ENCODE measurements around the gene POC1A. TPM values are rescaled to one million over a fixed set of nuclear protein-coding genes. Genes with fewer than 3 reads are reported as not detected.
A peak's percentile ranks its signal among the peaks of the same experiment; 100 is the strongest.

The POC1A gene
- total and polyA plus RNA-seq, 2 of the 8 experiments (the other 6 are each of a cell fraction or from before 2014, with no cell fraction given): 35.7 to 39.2 TPM

DNA sequence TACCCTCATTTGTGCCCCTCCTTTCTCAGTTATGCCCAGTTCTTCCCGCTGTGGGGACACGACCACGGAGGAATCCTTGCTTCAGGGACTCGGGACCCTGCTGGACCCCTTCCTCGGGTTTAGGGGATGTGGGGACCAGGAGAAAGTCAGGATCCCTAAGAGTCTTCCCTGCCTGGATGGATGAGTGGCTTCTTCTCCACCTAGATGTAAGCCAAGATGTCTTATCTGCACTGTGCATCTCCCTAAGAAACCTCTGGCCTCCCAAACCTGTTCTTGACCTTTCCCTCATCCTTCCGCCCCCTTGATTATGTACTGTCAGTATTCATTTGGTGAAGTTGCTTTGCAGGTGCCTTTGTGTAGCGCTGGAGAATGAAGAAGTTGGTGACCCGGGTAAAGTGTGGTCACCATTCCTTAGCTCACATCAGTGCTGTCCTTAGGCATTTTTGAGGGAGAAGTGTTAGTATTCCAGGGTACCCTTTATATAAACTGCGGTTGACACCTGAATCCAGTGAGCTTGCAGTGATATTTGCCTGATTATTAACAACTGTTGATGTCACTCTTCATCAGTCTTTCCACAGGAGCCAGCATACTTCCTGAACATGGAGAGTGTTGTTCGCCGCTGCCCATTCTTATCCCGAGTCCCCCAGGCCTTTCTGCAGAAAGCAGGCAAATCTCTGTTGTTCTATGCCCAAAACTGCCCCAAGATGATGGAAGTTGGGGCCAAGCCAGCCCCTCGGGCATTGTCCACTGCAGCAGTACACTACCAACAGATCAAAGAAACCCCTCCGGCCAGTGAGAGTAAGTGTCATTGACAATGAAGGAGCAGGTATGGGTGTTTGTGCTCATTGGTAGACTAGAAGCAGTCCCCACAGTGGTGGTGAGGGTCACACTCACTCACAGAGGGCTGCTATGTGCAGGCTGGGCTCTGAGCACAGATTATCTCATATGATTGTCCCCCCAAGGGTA, 44.7 kb upstream of the POC1A start:
- no peaks in the 10 kb centered on the region; the same call in none of the 2 replicates for H3K79me1 ChIP-seq (ENCODE audit: low read depth, low read length)
- no peak overlapping the region for H4K8ac ChIP-seq (ENCODE audit: extremely low read depth, insufficient read depth, low read length)
- no peak overlapping the region for H3K27ac ChIP-seq (ENCODE audit: low read depth, low read length)
- peaks cover 4% of the 10 kb centered on the region; the same call in 1 of the 2 replicates for H3K23me2 ChIP-seq (ENCODE audit: low read depth, low read length)
- DNase-seq (ENCODE audit: low read depth in 1 of 2, low spot score in 2 of 2) (no peak), FAIRE-seq (no peak)
- no peak overlapping the region for H4K91ac ChIP-seq (replicated peaks; ENCODE audit: insufficient read length, low read length)
- POLR2A ChIA-PET (ENCODE audit: partially characterized antibody): no interaction called here
- H2BK12ac ChIP-seq (ENCODE audit: low read depth, low read length): no peak overlapping the region
- peaks cover 0 to 3% of the 10 kb centered on the region in 2 experiments for H4K20me1 ChIP-seq (replicated peaks in 1 of 2; ENCODE audit: control insufficient read depth in 1 of 2, insufficient read depth in 2 of 2, low read length in 2 of 2)
- peaks cover 13 to 38% (median 20%) of the 10 kb centered on the region in 4 experiments for H3K36me3 ChIP-seq (ENCODE audit: control insufficient read depth in 2 of 4, insufficient read depth in 4 of 4, low read length in 3 of 4)
- peaks cover 0 to 3% (median under 1%) of the 10 kb centered on the region in 4 experiments; a peak in 4 of 7 replicates for H3K27me3 ChIP-seq (replicated peaks in 1 of 4; ENCODE audit: control insufficient read depth in 3 of 4, extremely low read depth in 1 of 4, insufficient read depth in 3 of 4, low read length in 3 of 4)
- H2BK5ac ChIP-seq (ENCODE audit: low read depth, low read length): no peak overlapping the region
- H4K5ac ChIP-seq (ENCODE audit: insufficient read length, low read depth, low read length): no peak overlapping the region
- 62% methylated on average over 14 of the region's 14 CpGs; no CpG with 5 or more reads in 1 of the 2 experiments for WGBS, 2 experiments (ENCODE audit: extremely low coverage in 1 of 2, insufficient coverage in 1 of 2, insufficient read length in 1 of 2, insufficient replicate concordance in 2 of 2, low coverage in 1 of 2, low lambda C conversion rate in 2 of 2, missing lambda C conversion rate in 1 of 2)
- H3K4ac ChIP-seq (replicated peaks; ENCODE audit: insufficient read length, low read depth, low read length): no peak overlapping the region
- H3K4me3 ChIP-seq (ENCODE audit: extremely low read depth in 1 of 4, insufficient read depth in 2 of 4, low read depth in 3 of 4, low read length in 4 of 4): peak overlapping the region; percentile 80 to 94 (median 85)
- H2BK20ac ChIP-seq (ENCODE audit: low read length): no peak overlapping the region
- peak overlapping the region in 3 of 4 experiments; percentile 59 to 70 (median 66); a peak in 6 of 7 replicates for H3K9ac ChIP-seq (replicated peaks in 1 of 4; ENCODE audit: extremely low read depth in 1 of 4, low read depth in 3 of 4, low read length in 3 of 4)
- H3K9me3 ChIP-seq (ENCODE audit: insufficient read depth in 2 of 2, low read depth in 1 of 2, low read length in 1 of 2): no peaks in the 10 kb centered on the region
- H2BK15ac ChIP-seq (ENCODE audit: low read length): no peak overlapping the region
- H2AFZ ChIP-seq (ENCODE audit: low read length): no peak overlapping the region
- H2BK120ac ChIP-seq (replicated peaks; ENCODE audit: low read depth, low read length): no peak overlapping the region
- H3K4me1 ChIP-seq (replicated peaks in 1 of 4; ENCODE audit: control insufficient read depth in 3 of 4, insufficient read depth in 4 of 4, low read length in 3 of 4): peaks cover 0 to 12% (median 7%) of the 10 kb centered on the region in 4 experiments; a peak in 6 of 7 replicates
- no peak overlapping the region for H2AK5ac ChIP-seq (ENCODE audit: low read depth, low read length)
- CTCF ChIA-PET (ENCODE audit: partially characterized antibody): no interaction called here
- H3K56ac ChIP-seq (replicated peaks; ENCODE audit: insufficient read length, low read depth, low read length): no peak overlapping the region
- H3K4me2 ChIP-seq (ENCODE audit: insufficient read depth in 1 of 2, low read depth in 2 of 2, low read length in 2 of 2): peak overlapping the region; percentile 92 to 93
- H3K23ac ChIP-seq (ENCODE audit: insufficient read length): no peak overlapping the region
- H3K14ac ChIP-seq (ENCODE audit: insufficient read length): no peak overlapping the region
- H3K79me2 ChIP-seq (ENCODE audit: control insufficient read depth in 1 of 2, insufficient read depth in 2 of 2, low read length in 2 of 2): peaks cover 0 to 8% of the 10 kb centered on the region in 2 experiments; a peak in 2 of 4 replicates
- H3K18ac ChIP-seq (ENCODE audit: extremely low read depth, low read length): peak overlapping the region; percentile 38; the same call in 1 of the 2 replicates
- TF ChIP-seq RNF2 (IDR thresholded peaks at IDR 0.05; ENCODE audit: borderline replicate concordance, low read depth, low read length, missing control alignments, poor library complexity, severe bottlenecking): no peak

Measured in H1 (cell line).